ENCODE data around the gene LRRC7.

Gene LRRC7

GRCh38 chr1:69567652-69568420 is at the start of gene LRRC7:
Gene LRRC7, plus strand, starts transcription at chr1:69567922. Its CDS starts 718 bp downstream, at chr1:69568640.
- DNase-seq (ENCODE audit: low spot score): no peak

GRCh38 chr1:69519006-69519405 is 48.7 kb upstream of the LRRC7 start:
- DNase-seq (ENCODE audit: low spot score): no peak

- no peak for DNase-seq (ENCODE audit: low spot score)
Measured at GRCh38 chr1:69520326-69520725, 47.4 kb upstream of the LRRC7 start.

GRCh38 chr1:69523032-69523431 is 44.7 kb upstream of the LRRC7 start:
- DNase-seq (ENCODE audit: low spot score): peak; percentile 83

DNA sequence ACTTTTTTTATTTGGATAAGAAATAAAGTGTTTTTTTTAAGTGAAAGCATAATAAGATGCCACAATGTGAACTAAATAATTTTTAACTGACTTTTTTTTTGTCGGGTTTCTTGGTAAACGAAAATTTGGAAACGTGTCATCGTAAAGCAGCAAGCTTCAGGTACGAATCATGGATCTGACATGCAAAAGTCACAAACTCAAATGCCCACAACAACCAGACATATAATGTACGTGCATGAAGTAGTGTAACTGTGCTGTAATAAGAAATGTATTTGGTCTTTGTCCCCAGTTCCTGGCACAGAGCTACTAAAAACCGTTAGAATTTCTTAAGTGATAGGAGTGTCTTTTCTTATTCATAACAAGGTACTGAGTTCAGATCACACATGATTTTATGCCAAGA is 44.3 kb upstream of the LRRC7 start:
- no peak for DNase-seq (ENCODE audit: low spot score)

- peak; percentile 21 for DNase-seq (ENCODE audit: low spot score)
Measured at GRCh38 chr1:69524015-69524414, 43.7 kb upstream of the LRRC7 start.

- no peak for DNase-seq (ENCODE audit: low spot score)
Measured at GRCh38 chr1:69527273-69527672, 40.4 kb upstream of the LRRC7 start.

GRCh38 chr1:69528376-69528775 is 39.3 kb upstream of the LRRC7 start:
- no peak for DNase-seq (ENCODE audit: low spot score)

DNA sequence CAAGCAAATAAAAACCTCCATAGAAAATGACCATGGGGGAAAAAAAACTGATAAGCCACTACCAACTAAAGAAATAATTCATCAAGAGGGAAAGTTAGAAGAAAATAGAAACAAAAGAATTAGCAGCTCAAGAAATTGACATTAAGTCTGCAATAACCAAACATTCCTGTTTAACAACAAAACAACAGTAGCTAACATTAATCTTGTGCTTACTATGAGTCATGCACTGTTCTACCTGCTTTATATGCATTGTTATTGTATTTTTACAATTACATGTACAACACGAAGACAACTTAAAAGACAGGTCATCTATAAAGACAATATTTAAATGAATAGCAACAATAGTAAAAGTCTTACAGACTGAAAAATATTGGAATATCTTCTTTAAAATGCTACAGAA is 34.4 kb upstream of the LRRC7 start:
- DNase-seq (ENCODE audit: low spot score): no peak

- DNase-seq (ENCODE audit: low spot score): no peak
Measured at GRCh38 chr1:69534829-69535228, 32.9 kb upstream of the LRRC7 start.

GRCh38 chr1:69535490-69535889 is 32.2 kb upstream of the LRRC7 start:
- DNase-seq (ENCODE audit: low spot score): no peak

GRCh38 chr1:69540052-69540451 is 27.7 kb upstream of the LRRC7 start:
- no peak for DNase-seq (ENCODE audit: low spot score)

DNA sequence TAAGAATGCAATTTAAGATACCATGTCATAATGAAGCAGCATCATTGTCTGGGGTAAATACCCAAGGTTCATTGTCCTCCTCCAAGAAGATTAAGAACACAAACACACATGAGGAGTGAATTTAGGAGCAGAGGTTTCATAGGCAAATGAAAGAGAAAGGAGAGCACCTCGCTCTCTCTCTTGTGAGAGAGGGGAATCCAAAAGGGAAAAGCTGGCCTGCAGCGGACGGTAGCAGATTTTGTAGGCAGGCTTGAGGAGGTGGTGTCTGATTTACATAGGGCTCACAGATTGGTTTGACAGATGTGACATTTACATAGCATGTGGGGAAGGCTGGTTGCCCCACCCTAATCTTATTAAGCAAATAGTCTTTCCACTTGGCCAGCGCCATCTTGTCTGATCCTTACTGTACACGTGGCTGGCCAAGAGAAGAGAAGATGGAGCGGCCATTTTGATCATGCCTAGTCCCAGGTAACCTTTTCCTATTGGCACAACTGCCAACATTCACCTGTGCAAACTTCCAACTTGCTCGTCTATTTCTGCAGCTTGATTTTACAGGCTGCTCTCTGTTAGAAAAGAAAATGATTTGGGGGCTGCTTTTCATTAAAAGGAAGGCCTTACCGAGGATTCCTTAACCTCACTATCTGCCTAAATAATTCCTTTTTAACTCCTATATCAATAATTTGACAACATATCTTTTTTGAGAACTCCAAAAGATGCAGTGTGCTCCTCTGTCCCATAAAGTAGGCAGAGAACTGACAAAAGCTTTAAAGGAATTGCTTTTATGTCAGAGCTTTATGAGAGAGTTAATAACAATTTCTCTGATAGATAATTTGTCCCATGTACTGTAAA is 16.0 kb upstream of the LRRC7 start:
- DNase-seq (ENCODE audit: low spot score): no peak

- DNase-seq (ENCODE audit: low spot score): no peak
Measured at GRCh38 chr1:69553726-69554125, 14.0 kb upstream of the LRRC7 start.

DNA sequence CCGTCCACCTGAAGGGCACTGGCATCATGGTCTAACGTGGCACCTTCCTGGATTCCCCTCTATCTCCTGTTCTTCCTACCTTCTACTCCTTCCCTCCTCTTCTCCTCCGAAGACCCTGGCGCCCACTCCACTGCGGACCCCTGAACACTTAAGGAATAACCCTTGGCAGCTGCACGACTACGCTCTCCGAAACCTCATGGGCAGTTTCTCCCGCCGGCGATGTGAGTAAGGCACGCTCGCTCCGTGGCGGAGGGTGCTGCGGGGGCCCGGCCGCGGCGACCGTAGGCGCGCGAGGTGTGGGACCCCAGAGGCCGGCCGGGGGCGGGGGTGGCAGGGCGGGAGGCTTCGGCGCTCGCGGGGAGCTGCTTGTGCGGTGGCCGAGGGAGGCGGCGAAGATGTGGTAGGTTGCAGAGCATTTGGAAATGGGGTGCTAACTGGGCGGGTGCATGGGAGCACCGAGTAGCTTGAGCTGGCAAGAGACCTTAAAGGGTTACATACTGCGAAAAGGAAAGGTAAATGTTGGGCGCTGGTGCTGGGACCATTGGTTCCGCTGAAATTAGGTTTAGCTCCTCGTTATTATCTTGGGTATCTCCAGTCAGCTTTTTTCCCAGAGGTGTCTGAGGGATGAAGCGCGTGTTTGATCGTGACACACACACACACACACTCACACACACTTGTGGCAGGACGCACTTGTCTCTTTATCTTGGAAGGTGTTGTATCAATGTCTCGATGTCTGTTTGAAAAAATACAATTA is 876 bp downstream of the LRRC7 start:
- no peak for DNase-seq (ENCODE audit: low spot score)

GRCh38 chr1:69569175-69569541 is 1.4 kb downstream of the LRRC7 start:
- DNase-seq (ENCODE audit: low spot score): no peak

GRCh38 chr1:69569576-69570328 is 2.0 kb downstream of the LRRC7 start:
- DNase-seq (ENCODE audit: low spot score): no peak

DNA sequence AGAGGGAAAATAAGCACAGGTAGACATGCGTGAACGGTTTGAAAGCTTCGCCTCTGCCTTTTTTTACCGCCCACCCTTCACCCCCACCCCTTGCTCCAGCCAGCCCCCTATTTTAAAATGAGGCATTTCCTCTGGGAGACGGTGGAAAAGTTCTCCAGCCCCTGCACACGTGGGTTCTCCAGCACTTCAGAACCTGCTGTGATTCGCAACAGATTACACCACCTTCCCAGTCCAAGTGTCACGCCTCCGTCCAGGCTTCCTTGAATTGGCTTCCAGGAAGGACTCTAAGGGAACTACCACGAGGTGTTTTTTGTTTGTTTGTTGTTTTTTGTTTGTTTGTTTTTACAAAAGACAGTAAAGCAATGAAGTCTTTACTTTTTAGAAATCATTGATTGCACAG is 2.6 kb downstream of the LRRC7 start:
- no peak for DNase-seq (ENCODE audit: low spot score)

DNA sequence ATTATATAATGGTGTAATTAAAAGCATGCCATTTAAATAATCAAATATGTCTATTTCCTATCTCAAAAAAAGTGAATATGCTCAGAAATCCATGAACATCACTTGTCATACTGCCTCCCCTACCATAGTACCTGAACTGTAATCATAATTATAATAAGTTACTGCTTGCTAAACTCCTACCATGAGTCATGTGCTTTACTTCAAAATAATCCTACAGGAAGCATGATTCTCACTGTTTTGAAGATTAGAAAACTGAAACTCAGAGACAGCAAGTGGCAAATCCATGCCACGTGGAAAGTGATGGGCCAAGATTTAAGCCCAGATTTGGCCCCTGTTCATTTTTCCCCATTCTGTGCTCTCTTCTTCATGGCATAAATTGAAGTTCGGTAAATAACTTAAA is 5.2 kb downstream of the LRRC7 start:
- no peak for DNase-seq (ENCODE audit: low spot score)

DNA sequence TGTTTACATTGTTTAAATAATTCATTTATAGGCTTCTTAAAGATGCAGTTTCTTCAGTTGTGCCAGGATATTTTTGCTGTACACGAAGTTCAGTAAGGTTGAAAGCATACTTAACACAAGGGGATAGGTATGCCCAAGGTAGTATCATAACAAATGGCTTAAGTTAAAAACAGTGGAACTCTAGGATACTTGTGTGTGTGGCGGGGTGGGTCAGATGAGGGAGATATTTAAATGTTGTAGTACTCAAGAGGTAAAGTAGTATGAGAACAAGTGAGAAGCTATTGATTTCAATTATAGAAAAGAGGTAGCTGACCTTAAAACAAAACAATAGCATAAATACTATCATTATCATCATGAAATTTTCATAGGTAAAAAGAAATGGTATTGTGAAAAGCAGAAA is 6.2 kb downstream of the LRRC7 start:
- no peak for DNase-seq (ENCODE audit: low spot score)

DNA sequence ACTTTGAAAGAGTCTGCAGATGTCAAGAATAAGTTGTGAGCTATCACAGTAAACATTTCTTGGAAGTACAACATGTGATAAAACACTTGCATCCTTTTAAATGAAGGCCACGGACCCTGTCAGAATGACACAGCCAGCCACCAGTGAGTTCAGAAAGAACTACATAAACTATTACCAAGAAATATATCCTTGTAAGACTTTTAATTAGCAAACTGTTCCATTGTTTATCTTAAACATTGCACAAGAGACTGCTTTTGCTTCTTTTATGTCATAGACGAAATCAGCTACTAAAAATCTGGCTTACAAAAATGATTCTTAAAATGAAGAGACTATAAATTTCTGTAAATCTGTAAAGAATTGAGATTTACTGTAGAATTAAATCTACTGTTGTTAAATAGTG is 17.9 kb downstream of the LRRC7 start:
- DNase-seq (ENCODE audit: low spot score): no peak

DNA sequence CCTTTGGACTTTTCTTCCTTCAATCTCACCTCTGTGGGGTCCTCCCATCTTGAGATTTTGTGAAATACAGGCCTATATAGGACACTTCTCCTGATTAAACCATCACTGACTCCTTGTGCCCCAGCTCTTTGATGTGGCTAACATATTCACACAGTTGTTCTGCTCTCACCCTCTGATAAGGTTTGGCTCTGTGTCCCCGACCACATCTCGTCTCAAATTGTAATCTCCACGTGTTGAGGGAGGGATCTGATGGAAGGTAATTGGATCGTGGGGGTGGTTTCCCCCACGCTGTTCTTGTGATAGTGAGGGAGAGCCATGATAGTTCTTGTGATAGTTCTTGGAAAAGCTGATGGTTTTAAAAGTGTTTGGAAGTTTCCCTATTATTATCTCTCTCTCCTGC is 19.7 kb downstream of the LRRC7 start:
- no peak for DNase-seq (ENCODE audit: low spot score)
